Superior temporal gyrus (tissue), 1 donor: ENCODE measurements around the gene ASCL4.

ENCODE experiments used
- DNase-seq: peaks from one replicate; pipeline ENCODE4 v3.0.0-alpha.2; 2016; ENCODE audit errors: extremely low spot score

The ASCL4 gene

GRCh38 chr12:107778383-107779025, 4.0 kb downstream of the ASCL4 start:
- no peak for DNase-seq

- DNase-seq: no peak
Observed at GRCh38 chr12:107779077-107779831, 4.8 kb downstream of the ASCL4 start.

DNA sequence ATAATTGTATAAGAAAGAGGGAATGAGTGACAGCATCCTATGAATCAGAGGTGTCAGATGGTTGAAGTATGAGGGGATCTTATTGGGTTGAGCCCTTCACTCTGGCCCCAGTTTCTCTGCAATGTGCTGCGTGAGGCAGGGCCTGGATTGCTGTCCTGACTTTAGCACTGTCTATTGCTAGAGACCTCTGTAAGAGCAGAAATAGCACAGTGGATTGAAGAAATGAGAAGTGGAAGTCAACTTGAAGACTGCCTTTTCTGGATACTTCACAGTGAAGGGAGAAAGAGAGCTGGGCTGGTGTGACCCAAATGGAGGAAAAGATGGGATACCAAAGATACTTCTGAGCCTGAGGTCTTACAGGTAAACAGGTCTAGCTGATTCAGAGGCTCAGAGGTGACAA, 5.8 kb downstream of the ASCL4 start:
- DNase-seq: no peak

DNA sequence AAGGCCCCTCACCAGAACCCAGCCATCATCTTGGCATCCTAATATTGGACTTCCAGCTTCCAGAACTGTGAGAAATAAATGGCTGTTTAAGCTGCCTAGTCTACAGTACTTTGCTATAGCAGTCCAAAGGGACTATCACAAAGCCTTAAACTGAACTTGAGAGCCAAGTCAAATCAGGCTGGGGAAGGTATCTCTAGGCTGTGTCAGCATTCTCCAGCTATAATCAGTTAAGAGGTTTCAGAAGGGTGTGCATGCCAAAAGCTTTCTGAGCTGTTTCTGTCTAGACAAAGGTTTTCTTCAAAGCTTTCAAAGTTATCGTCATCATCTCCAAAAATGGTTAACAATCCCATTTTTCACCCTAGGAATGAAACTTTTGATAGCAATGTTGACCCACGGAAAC, 7.6 kb downstream of the ASCL4 start:
- DNase-seq: no peak

- no peak for DNase-seq
Observed at GRCh38 chr12:107783406-107784376, 9.2 kb downstream of the ASCL4 start.

GRCh38 chr12:107788281-107788680, 13.8 kb downstream of the ASCL4 start:
- no peak for DNase-seq

DNA sequence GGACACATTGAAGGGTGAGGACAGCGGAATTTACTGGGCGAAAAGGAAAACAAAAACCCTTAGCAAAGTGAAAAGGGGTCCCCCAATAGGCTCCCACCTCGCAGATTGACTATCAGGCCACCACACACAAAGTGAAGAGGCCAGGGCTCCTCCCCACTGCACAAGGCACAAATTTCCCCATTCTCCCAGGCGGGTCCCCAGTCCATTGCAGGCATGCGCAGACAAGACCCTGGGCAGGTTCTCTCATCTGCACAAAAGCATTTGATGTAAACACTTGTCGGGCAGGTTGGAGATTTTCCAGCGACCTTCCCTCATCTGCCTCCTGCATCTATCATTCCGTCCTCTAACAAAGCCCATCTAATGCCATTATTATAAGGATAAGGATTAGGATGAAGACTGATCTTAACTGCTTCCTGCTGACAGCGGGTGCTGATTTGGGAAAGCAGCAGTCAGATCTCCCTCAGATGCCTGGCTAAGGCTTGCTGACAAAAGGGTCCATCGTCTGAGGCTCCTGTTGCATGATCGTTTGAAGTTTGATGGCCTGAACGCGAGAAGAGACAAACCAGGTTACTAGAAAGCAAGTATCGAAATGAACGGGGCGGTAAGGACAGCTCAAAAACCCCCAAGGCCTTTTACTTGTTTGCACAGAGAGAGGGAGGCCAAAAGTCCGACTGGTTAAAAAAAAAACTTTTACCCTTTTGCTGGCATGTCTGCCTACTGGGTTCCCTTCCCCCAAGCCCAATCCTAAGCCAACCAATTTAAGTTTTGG, 14.4 kb downstream of the ASCL4 start:
- DNase-seq: no peak

DNA sequence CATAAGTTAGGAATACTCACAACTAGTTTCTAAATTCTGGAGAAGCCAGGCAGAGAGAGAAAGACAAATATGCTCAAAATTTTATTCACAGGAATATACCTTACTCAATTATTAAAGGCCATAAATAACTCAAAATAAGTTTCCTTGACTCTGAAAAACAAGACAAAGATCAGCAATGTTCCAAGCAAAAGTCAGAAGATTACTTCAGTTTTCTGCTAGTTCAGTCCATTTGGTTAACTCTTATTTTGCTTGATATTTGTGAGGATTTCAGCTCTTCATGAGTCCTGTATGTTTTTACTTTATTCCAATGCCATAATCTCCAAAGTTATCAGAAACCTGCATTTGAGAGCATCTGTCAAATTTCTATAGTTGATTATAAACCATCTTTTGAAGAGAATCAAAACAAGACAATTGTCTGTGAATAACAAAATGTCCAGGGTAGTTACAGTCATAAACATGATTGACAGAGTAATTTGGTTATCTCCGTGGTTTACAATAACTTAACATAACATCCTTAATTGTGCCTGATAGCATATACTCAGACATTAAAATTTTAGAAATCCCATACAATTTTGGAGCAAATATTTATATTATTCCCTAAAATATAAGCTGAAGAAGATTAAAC, 17.1 kb downstream of the ASCL4 start:
- DNase-seq: no peak

GRCh38 chr12:107794451-107794850, 19.9 kb downstream of the ASCL4 start:
- DNase-seq: no peak

DNA sequence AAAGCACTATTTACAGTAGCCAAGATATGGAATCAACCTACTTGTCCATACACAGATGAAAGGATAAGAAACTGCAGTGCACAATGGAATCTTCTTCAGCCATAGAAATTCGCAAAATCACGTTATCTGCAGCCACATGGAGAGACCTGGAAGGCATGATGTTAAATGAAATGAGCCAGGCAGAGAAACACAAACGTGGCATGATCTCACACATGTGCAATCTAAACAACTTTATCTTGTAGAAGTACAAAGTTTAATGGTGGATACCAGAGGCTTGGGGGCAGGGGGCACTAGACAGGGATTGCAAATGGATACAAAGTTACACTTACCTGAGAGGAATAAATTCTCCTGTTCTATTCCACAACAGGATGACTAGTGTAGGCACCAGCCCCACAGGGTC, 24.1 kb downstream of the ASCL4 start:
- no peak for DNase-seq

DNA sequence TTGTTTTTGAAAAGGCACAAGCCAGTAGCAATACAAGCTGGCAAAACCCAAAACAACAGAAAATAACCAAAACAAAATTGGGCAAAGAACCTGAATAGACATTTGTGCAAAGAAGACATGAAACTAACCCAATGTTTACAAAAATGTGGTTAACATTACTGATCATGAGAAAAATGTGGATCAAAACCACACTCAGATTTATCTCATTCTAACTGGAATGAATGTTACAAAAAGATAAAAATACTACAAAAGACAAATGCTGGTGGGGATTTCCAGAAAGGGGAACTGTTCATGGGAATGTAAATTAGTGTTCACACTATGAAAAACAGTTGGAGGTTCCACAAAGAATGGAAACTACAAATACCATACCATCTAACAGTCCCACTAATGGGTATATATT, 26.6 kb downstream of the ASCL4 start:
- DNase-seq: no peak

- no peak for DNase-seq
Observed at GRCh38 chr12:107803092-107803491, 28.6 kb downstream of the ASCL4 start.

DNA sequence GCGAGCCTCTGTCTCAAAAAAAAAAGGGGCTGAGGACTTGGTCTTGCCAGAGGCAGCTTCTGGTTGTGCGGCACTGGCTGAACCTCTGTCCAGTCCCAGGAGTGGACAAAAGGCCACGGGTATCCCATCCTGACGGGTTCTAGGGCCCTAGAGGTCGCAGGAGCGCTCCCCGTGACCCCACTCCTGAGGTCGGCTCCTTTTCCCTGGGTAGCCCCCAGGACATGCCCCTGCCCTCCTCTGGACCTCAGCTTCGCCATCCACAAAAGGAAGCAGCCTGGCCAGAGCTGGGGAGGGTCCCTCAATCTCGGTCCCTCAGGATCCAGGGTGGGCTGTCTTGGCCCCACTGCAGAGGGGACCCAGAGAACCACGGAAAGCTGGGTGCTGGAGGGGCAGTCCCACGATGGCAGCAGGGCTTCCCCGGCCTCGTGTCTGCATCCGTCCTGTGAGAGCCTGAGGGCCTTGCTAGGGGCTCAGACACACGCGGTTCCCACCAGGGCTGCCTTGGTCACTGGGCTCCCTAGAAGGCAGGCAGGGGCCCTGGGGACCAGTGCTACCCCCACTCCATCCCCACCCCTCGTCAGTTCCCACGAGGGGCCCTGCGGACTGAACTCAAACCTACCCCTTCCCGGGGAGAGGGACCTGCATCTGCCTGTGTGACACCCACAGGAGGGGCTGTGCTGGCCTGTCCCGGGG, 31.1 kb downstream of the ASCL4 start:
- DNase-seq: no peak

DNA sequence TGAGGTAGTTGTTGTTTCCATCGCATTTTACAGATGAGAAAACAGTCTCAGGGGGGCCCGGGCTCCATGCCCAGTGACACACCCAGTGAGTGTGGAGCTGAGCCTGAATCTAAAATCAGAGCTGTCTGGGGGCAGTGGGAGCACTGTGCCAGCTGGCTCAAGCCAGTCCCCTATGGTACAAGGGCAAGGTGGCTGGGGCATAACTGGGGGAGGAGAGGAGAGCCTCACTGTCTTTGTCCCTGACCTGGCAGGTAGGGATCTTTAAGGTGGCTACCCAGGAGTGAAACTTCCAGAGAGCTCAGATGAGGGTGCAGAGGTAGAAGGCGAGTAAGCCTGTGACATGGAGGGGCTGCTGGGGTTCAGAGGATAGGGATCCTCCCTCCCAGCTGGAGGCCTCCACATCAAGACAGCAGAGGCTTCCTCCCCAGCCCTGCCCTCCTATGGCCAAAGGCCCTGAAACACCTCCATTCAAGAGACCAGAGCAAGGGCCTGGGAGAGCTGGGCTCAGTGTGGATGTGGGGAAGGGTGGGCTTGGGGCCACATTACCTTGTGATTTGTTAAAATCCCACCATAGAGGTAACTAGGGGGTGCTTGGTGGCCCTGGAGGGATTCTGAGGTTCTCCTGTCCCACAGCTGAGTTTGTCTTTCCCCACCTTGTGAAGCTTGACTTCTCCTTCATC, 33.1 kb downstream of the ASCL4 start:
- DNase-seq: no peak

GRCh38 chr12:107817250-107817649, 42.7 kb downstream of the ASCL4 start:
- DNase-seq: no peak

DNA sequence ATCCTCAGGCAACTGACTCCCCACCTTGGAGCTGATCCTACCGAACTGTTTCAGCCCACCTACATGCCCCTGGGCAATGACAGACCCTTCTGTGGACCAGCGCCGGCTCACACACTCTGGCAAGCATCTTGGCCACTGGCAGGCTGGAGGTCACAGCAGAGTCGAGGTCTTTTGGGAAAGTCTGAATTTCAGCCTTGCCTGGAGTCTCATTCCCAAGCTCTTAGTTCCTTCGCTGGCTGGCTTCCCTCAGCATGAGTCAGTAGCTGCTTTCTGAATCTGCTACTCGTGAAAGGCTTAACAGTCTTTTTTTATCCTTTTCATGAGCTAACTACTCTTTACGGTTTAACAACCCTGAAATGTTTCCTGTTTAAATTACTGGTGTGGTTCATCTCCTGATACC, 44.5 kb downstream of the ASCL4 start:
- peak; percentile 58 for DNase-seq

DNA sequence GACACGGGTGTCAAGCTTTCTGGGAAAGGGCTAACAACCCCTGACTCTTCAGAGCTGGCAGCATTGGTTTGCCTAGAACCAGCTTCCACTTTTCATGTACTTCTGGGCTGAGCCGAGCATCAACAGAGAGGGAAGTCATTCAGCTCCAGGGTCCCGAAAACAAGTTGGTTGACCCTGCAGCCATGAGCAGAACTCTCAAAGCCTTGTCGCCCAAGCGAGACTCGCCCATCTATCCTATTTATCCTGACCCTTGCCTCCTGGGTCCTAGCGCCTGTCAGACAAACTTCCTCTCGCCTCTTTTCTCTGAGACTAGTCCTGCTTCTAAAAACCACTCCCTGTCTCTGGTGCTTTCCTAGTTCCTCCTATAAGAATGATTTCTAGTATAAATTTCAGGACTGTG, 47.9 kb downstream of the ASCL4 start:
- no peak for DNase-seq
